H54 (cell line): ENCODE results near the gene KBTBD3.

ENCODE experiments used
- DNase-seq: peaks from one replicate; pipeline ENCODE4 v3.0.0; 2011; ENCODE audit warnings: low spot score, mixed read lengths; ENCODE audit not compliant: insufficient read length
- FAIRE-seq: peaks from 3 replicates; lab custom pipeline; 2011; peaks lifted over from hg19 to GRCh38; lab: Jason Lieb, UNC
- POLR2A ChIP-seq: IDR thresholded peaks from 2 replicates; pipeline ENCODE4 v1.6.1; 2011; ENCODE audit warnings: low read depth, mild to moderate bottlenecking, low read length

Gene KBTBD3

GRCh38 chr11:106047631-106048030 is 29.5 kb downstream of the KBTBD3 start:
- DNase-seq (no peak), FAIRE-seq (no peak)
- no peak for TF ChIP-seq POLR2A

GRCh38 chr11:106043540-106043939 is 33.6 kb downstream of the KBTBD3 start:
- no peak for TF ChIP-seq POLR2A
- DNase-seq (no peak), FAIRE-seq (no peak)

GRCh38 chr11:106032861-106033260 is 44.3 kb downstream of the KBTBD3 start:
- no peak for TF ChIP-seq POLR2A
- FAIRE-seq: no peak
- DNase-seq: no peak

- no peak for FAIRE-seq
- no peak for TF ChIP-seq POLR2A
- DNase-seq: no peak
Observed at GRCh38 chr11:106031936-106032335, 45.2 kb downstream of the KBTBD3 start.

GRCh38 chr11:106031202-106031810 is 45.8 kb downstream of the KBTBD3 start:
- no peak for FAIRE-seq

GRCh38 chr11:106030609-106031008 is 46.5 kb downstream of the KBTBD3 start:
- DNase-seq: no peak
- no peak for TF ChIP-seq POLR2A
- FAIRE-seq: no peak

More at GRCh38 chr11:106031202-106031810, 45.8 kb downstream of the KBTBD3 start:
- no peak for TF ChIP-seq POLR2A
- DNase-seq: no peak

GRCh38 chr11:106022795-106023275 is 54.3 kb downstream of the KBTBD3 start:
- FAIRE-seq: no peak
- DNase-seq: no peak
- no peak for TF ChIP-seq POLR2A

GRCh38 chr11:106021967-106022794 is 55.0 kb downstream of the KBTBD3 start, which contains the start of gene MSANTD4:
TSS of gene MSANTD4 (minus strand) at chr11:106022240. CDS start at chr11:106010917, 11,323 bp downstream.
- TF ChIP-seq POLR2A: peak; percentile 32; the same call in 1 of the 2 replicates
- FAIRE-seq: peak; percentile 75
- peak; percentile 63 for DNase-seq

GRCh38 chr11:106021181-106021966 is 55.8 kb downstream of the KBTBD3 start:
- no peak for TF ChIP-seq POLR2A
- DNase-seq (no peak), FAIRE-seq (no peak)

- no peak for TF ChIP-seq POLR2A
- FAIRE-seq: no peak
- DNase-seq: no peak
Observed at GRCh38 chr11:106017093-106017492, 60.1 kb downstream of the KBTBD3 start.

GRCh38 chr11:106015066-106015465 is 62.1 kb downstream of the KBTBD3 start:
- FAIRE-seq (no peak), DNase-seq (no peak)
- TF ChIP-seq POLR2A: no peak

- no peak for FAIRE-seq
- no peak for DNase-seq
- TF ChIP-seq POLR2A: no peak
Observed at GRCh38 chr11:106014620-106015019, 62.5 kb downstream of the KBTBD3 start.

GRCh38 chr11:106014035-106014434 is 63.1 kb downstream of the KBTBD3 start:
- no peak for FAIRE-seq
- no peak for TF ChIP-seq POLR2A
- DNase-seq: no peak
